Upper lobe of left lung (tissue), 6 donors: ENCODE measurements around the gene FHIT. TPM values are rescaled to one million over a fixed set of nuclear protein-coding genes. Genes with fewer than 3 reads are reported as not detected.

Experiments
- ATAC-seq, 2 donors: fragments of 200-7000 bp; cut with Tn5 transposase; one replicate each; pipeline ENCODE4 v1.9.1; 2022; ENCODE audit warnings: mild to moderate bottlenecking in 2 of 2, moderate library complexity in 2 of 2; ENCODE audit not compliant: low FRiP score in 2 of 2
- DNase-seq, 2 donors: peaks; one replicate each; pipeline ENCODE4 v3.0.0-alpha.2; 2019 to 2020
- H3K27ac ChIP-seq, 4 donors: fragments of 200-600 bp; sonication (generic); one replicate each; pipeline ENCODE4 v1.5.1; 2016 to 2019
- H3K27me3 ChIP-seq, 4 donors: fragments of 200-600 bp; sonication (generic); one replicate each; pipeline ENCODE4 v1.5.1; 2017 to 2019
- H3K36me3 ChIP-seq, 4 donors: fragments of 200-600 bp; sonication (generic); one replicate each; pipeline ENCODE4 v1.5.1; 2016 to 2019
- H3K4me1 ChIP-seq, 4 donors: fragments of 200-600 bp; sonication (generic); one replicate each; pipeline ENCODE4 v1.5.1; 2018 to 2019
- H3K4me3 ChIP-seq, 4 donors: fragments of 200-600 bp; sonication (generic); one replicate each; pipeline ENCODE4 v1.5.1; 2017 to 2019; ENCODE audit warnings: mild to moderate bottlenecking in 2 of 4, moderate library complexity in 1 of 4
- H3K9me3 ChIP-seq, 4 donors: fragments of 200-600 bp; sonication (generic); one replicate each; pipeline ENCODE4 v1.5.1; 2018 to 2019
- EP300 ChIP-seq, 4 donors: sonication (generic); formaldehyde crosslinking; IDR thresholded peaks; one replicate each; pipeline ENCODE4 v1.5.1; 2017; ENCODE audit warnings: antibody characterized with exemption in 4 of 4, control low read depth in 2 of 4
- POLR2A ChIP-seq, 4 donors: fragments of 450-650 bp; IDR thresholded peaks; one replicate each; pipeline ENCODE4 v1.5.1; 2016 to 2017; ENCODE audit warnings: antibody characterized with exemption in 4 of 4, mild to moderate bottlenecking in 2 of 4
- POLR2AphosphoS5 ChIP-seq, 2 donors: sonication (generic); formaldehyde crosslinking; IDR thresholded peaks; one replicate each; pipeline ENCODE4 v1.5.1; 2017; ENCODE audit warnings: antibody characterized with exemption in 2 of 2
- WGBS, 2 donors: methylation state at CpG; one replicate each; pipeline ENCODE4 v1.1.5; 2017 to 2018; 5-methylcytosine and 5-hydroxymethylcytosine counted together
- total RNA-seq, 6 donors: library from RNA; depleted of rRNA in 4 of 6; stranded (reverse); fragments of >200 nt in 4 of 6; gene quantifications; one replicate each; pipeline versions ENCODE4 v1.1.0 to v1.2.1, GENCODE V29; 2016 to 2021
- TF ChIP-seq, protein P1 (sequence below), 6 experiments: fragments of 450-650 bp in 4 of 6; fragments of 200-600 bp in 2 of 6; sonication (generic) in 2 of 6; IDR thresholded peaks; one replicate each; pipeline ENCODE4 v1.5.1; 2016 to 2019; ENCODE audit warnings: antibody characterized with exemption in 6 of 6
- donor health status: DM: no; HTN: no; CAD: no; lungs with moderate emphysema.
- donor health status: DM: no; HTN: yes; CAD: no; lungs with severe emphysema.

The FHIT gene
- total RNA-seq, 6 donors from 2014 or later = 6.8 to 56.6 (median 11.1) TPM

DNA sequence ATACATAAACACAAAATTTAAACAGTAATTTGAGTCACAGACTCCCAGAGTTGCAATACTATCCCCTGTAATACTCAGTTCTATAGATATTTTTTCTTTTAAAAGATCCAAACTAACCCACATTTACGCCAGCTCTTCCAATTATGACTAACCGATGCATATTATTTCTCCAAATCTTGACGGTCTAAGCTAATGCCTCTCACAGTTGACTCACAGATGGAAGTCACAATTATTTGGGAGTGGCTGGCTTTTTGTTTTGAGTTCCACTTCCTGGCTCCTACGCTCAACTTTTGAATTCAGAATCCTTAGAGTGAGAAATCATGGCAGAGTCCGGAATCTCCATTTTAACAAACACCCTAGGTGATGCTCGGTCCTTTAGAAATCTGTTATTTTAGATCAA lies 749.9 kb downstream of the FHIT start:
- Histone ChIP-seq H3K4me1 (no peaks in the 10 kb centered on the region), H3K4me3 (no peak overlapping the region), H3K36me3 (no peaks in the 10 kb centered on the region), H3K27ac (no peak overlapping the region), H3K27me3 (no peaks in the 10 kb centered on the region), H3K9me3 (no peaks in the 10 kb centered on the region)
- no peak for DNase-seq
- TF ChIP-seq POLR2A (IDR thresholded peaks at IDR 0.05) (no peak), EP300 (IDR thresholded peaks at IDR 0.05) (no peak), POLR2AphosphoS5 (IDR thresholded peaks at IDR 0.05) (no peak)
- TF ChIP-seq, protein P1, sequence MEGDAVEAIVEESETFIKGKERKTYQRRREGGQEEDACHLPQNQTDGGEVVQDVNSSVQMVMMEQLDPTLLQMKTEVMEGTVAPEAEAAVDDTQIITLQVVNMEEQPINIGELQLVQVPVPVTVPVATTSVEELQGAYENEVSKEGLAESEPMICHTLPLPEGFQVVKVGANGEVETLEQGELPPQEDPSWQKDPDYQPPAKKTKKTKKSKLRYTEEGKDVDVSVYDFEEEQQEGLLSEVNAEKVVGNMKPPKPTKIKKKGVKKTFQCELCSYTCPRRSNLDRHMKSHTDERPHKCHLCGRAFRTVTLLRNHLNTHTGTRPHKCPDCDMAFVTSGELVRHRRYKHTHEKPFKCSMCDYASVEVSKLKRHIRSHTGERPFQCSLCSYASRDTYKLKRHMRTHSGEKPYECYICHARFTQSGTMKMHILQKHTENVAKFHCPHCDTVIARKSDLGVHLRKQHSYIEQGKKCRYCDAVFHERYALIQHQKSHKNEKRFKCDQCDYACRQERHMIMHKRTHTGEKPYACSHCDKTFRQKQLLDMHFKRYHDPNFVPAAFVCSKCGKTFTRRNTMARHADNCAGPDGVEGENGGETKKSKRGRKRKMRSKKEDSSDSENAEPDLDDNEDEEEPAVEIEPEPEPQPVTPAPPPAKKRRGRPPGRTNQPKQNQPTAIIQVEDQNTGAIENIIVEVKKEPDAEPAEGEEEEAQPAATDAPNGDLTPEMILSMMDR (IDR thresholded peaks at IDR 0.05) = no peak
- no peak for ATAC-seq
- WGBS, 2 donors = 88 to 89% methylated on average over 6 of the region's 6 CpGs

DNA sequence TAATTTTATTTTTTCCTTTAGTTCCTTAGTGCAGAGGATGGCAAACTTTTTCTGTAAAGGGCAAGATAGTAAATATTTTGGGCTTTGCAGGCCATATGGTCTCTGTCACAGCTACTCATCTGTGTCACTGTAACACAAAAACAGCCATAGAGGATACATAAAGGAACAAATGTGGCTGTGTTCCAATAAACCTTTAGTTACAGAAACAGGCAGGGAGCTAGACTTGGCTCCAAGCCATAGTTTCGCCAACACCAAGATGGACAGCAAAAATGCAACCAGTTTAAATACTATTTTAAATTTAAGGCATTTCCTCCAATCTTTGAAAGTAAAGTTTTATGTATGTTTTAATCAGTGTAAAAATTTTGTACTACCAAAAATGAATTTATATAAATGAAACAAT lies 753.4 kb downstream of the FHIT start:
- no peak for DNase-seq

GRCh38 chr3:60490992-60491391 lies 760.3 kb downstream of the FHIT start:
- H3K27ac ChIP-seq = no peak overlapping the region
- H3K9me3 ChIP-seq = no peaks in the 10 kb centered on the region
- no peak overlapping the region for H3K4me3 ChIP-seq
- ATAC-seq = no peak
- TF ChIP-seq EP300 (IDR thresholded peaks at IDR 0.05) (no peak), POLR2AphosphoS5 (IDR thresholded peaks at IDR 0.05) (no peak), POLR2A (IDR thresholded peaks at IDR 0.05) (no peak)
- TF ChIP-seq, protein P1 (IDR thresholded peaks at IDR 0.05) = no peak
- no peaks in the 10 kb centered on the region for H3K36me3 ChIP-seq
- H3K27me3 ChIP-seq = no peaks in the 10 kb centered on the region
- peaks cover 0 to 3% (median 0%) of the 10 kb centered on the region in 4 donors for H3K4me1 ChIP-seq
- WGBS, 2 donors = 80 to 82% methylated on average over 2 of the region's 2 CpGs
- no peak for DNase-seq

More for the DNA sequence above, 753.4 kb downstream of the FHIT start:
- no peak for TF ChIP-seq POLR2A (IDR thresholded peaks at IDR 0.05)
- TF ChIP-seq, protein P1 (IDR thresholded peaks at IDR 0.05) = no peak
- no peak for TF ChIP-seq EP300 (IDR thresholded peaks at IDR 0.05)
- TF ChIP-seq POLR2AphosphoS5 (IDR thresholded peaks at IDR 0.05) = no peak
- no peak for ATAC-seq
- WGBS, 2 donors = 51 to 61% methylated on average over 1 of the region's 1 CpG
- H3K27me3 ChIP-seq = no peaks in the 10 kb centered on the region
- no peaks in the 10 kb centered on the region for H3K4me1 ChIP-seq
- no peak overlapping the region for H3K27ac ChIP-seq
- no peaks in the 10 kb centered on the region for H3K9me3 ChIP-seq
- H3K36me3 ChIP-seq = no peaks in the 10 kb centered on the region
- H3K4me3 ChIP-seq = no peak overlapping the region

- Histone ChIP-seq H3K36me3 (no peaks in the 10 kb centered on the region), H3K4me3 (no peak overlapping the region), H3K27ac (no peak overlapping the region), H3K4me1 (no peaks in the 10 kb centered on the region), H3K9me3 (no peaks in the 10 kb centered on the region), H3K27me3 (no peaks in the 10 kb centered on the region)
- ATAC-seq = no peak
- no peak for DNase-seq
- TF ChIP-seq POLR2A (IDR thresholded peaks at IDR 0.05) (no peak), EP300 (IDR thresholded peaks at IDR 0.05) (no peak), POLR2AphosphoS5 (IDR thresholded peaks at IDR 0.05) (no peak)
- TF ChIP-seq, protein P1 (IDR thresholded peaks at IDR 0.05) = no peak
- WGBS, 2 donors = 39 to 72% methylated on average over 2 of the region's 2 CpGs
These were observed 776.2 kb downstream of the FHIT start for GRCh38 chr3:60475096-60475495.

- 86 to 100% methylated on average over 1 of the region's 1 CpG for WGBS, 2 donors
- Histone ChIP-seq H3K4me3 (no peak overlapping the region), H3K36me3 (no peaks in the 10 kb centered on the region), H3K27me3 (no peaks in the 10 kb centered on the region), H3K4me1 (no peaks in the 10 kb centered on the region), H3K27ac (no peak overlapping the region), H3K9me3 (no peaks in the 10 kb centered on the region)
- TF ChIP-seq POLR2A (IDR thresholded peaks at IDR 0.05) (no peak), POLR2AphosphoS5 (IDR thresholded peaks at IDR 0.05) (no peak), EP300 (IDR thresholded peaks at IDR 0.05) (no peak)
- TF ChIP-seq, protein P1 (IDR thresholded peaks at IDR 0.05) = no peak
- DNase-seq (no peak), ATAC-seq (no peak)
These were observed 781.8 kb downstream of the FHIT start for GRCh38 chr3:60469481-60469880.
